ENCODE results near the gene WT1. TPM values are rescaled to one million over a fixed set of nuclear protein-coding genes. Genes with fewer than 3 reads are reported as not detected.
A peak's percentile ranks its signal among the peaks of the same experiment; 100 is the strongest.

WT1 gene
- total RNA-seq, 1 donor from 2014 or later, result not detected

DNA sequence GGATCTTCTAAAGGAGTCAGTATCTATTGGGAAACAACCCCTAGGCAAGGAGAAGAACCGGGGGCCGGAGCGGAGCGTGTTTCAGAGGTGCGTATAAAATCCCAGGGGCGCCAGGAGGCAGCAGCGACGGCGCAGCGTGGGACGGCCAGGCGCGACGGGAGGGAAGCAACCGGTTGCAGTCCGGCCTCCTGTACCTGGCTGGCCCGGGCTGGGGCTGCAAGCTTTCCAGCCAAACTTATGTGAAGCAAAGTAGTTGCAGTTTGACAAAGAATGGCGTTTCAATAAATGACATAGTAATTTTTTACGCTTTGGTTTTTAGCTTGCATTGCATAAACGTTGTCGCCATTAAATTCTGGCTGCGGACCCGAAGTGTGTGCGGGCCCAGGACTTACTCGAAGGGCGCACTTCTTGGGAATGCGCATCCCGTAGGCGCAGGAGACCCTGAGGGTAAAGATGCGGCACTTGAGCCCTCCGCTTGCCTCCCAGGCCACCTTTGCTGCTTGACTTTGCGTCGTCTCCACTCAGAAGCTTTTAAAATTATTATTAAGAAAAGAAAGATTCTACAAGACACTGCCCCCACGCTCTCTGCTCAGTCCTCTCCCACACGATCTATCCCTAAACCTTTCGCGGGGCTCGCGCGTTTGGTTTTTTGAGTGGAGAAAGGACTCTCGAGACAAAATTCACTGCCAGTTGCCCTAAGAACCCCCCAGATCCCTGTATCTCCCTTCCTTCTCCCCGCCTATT lies 1.6 kb upstream of the WT1 start:
- peak; percentile 64 for DNase-seq (ENCODE audit: extremely low spot score, unreplicated experiment)
- H3K4me1 Mint-ChIP-seq (ENCODE audit: unreplicated experiment), result peaks cover 32% of the 10 kb centered on the region
- no peaks in the 10 kb centered on the region for H3K36me3 Mint-ChIP-seq (ENCODE audit: unreplicated experiment)
- TF ChIP-seq, protein P1, sequence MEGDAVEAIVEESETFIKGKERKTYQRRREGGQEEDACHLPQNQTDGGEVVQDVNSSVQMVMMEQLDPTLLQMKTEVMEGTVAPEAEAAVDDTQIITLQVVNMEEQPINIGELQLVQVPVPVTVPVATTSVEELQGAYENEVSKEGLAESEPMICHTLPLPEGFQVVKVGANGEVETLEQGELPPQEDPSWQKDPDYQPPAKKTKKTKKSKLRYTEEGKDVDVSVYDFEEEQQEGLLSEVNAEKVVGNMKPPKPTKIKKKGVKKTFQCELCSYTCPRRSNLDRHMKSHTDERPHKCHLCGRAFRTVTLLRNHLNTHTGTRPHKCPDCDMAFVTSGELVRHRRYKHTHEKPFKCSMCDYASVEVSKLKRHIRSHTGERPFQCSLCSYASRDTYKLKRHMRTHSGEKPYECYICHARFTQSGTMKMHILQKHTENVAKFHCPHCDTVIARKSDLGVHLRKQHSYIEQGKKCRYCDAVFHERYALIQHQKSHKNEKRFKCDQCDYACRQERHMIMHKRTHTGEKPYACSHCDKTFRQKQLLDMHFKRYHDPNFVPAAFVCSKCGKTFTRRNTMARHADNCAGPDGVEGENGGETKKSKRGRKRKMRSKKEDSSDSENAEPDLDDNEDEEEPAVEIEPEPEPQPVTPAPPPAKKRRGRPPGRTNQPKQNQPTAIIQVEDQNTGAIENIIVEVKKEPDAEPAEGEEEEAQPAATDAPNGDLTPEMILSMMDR (IDR thresholded peaks at IDR 0.05), result no peak
- H3K9me3 Mint-ChIP-seq (ENCODE audit: unreplicated experiment), result no peaks in the 10 kb centered on the region
- no peak overlapping the region for H3K4me3 Mint-ChIP-seq (ENCODE audit: unreplicated experiment)
- H3K27ac Mint-ChIP-seq (ENCODE audit: unreplicated experiment), result no peak overlapping the region
- H3K27me3 Mint-ChIP-seq (ENCODE audit: unreplicated experiment), result peaks cover 90% of the 10 kb centered on the region

DNA sequence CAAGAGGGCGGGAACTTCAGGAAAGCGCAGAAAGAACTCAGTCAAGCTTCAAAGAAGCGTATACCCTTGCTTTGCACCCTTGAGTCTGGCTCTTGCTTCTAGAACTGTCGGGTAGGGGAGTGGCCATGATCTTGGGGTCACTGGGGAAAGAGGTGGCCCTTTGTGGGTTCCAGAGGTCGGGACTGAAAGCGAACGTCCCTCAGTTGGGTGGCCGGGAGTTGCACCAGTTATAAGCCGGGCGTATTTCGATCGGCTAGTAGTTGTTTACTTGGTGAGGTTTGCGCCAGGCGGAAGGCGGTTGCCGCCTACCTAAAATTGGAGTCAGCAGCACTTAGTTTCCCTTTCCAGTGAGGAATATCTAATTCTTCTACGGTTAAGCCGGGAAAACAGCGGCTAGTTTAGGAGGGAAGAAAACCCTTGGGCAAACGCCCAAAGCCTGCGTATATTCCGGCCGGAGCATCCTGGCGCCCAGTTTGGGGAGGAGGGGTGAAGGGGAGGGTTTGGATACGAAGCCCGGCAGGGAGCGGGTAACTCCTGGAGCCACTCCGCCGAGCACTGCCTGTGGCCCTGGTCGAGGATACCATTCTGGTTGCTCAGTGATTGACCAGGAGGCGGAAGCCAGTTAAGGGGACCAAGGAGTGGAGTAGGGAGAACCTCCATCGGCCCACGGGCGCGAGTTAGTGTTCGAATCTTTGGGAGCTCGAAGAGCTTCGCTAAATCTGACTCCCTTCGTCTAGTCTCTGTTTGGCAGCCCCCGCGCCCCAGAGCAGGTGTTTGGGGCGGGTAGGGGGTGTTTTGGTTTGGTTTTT lies 807 bp upstream of the WT1 start:
- H3K36me3 Mint-ChIP-seq (ENCODE audit: unreplicated experiment), result no peaks in the 10 kb centered on the region
- H3K4me1 Mint-ChIP-seq (ENCODE audit: unreplicated experiment), result peaks cover 32% of the 10 kb centered on the region
- H3K27ac Mint-ChIP-seq (ENCODE audit: unreplicated experiment), result no peak overlapping the region
- DNase-seq (ENCODE audit: extremely low spot score, unreplicated experiment), result no peak
- H3K9me3 Mint-ChIP-seq (ENCODE audit: unreplicated experiment), result no peaks in the 10 kb centered on the region
- peaks cover 90% of the 10 kb centered on the region for H3K27me3 Mint-ChIP-seq (ENCODE audit: unreplicated experiment)
- TF ChIP-seq, protein P1 (IDR thresholded peaks at IDR 0.05), result no peak
- peak overlapping the region; percentile 32 for H3K4me3 Mint-ChIP-seq (ENCODE audit: unreplicated experiment)

DNA sequence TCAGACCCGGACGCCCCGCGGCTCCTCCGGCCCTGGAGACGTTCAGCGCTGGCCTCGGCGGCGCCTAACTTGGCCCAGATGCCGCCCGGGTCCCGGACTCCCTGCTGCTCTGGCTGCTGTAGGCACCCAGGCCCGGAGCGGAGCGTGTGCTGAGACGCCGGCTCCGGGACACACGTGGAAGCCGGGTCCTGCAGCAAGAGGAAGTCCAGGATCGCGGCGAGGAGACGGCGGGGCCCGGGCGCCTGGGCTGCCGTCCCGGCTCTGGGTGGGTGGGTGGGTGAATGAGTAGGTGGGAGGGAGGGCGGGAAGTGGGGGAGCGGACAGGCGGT lies 223 bp downstream of the WT1 start:
- no peaks in the 10 kb centered on the region for H3K36me3 Mint-ChIP-seq (ENCODE audit: unreplicated experiment)
- H3K4me1 Mint-ChIP-seq (ENCODE audit: unreplicated experiment), result peaks cover 32% of the 10 kb centered on the region
- TF ChIP-seq, protein P1 (IDR thresholded peaks at IDR 0.05), result no peak
- H3K4me3 Mint-ChIP-seq (ENCODE audit: unreplicated experiment), result no peak overlapping the region
- peaks cover 90% of the 10 kb centered on the region for H3K27me3 Mint-ChIP-seq (ENCODE audit: unreplicated experiment)
- no peak overlapping the region for H3K27ac Mint-ChIP-seq (ENCODE audit: unreplicated experiment)
- H3K9me3 Mint-ChIP-seq (ENCODE audit: unreplicated experiment), result no peaks in the 10 kb centered on the region
- no peak for DNase-seq (ENCODE audit: extremely low spot score, unreplicated experiment)

DNA sequence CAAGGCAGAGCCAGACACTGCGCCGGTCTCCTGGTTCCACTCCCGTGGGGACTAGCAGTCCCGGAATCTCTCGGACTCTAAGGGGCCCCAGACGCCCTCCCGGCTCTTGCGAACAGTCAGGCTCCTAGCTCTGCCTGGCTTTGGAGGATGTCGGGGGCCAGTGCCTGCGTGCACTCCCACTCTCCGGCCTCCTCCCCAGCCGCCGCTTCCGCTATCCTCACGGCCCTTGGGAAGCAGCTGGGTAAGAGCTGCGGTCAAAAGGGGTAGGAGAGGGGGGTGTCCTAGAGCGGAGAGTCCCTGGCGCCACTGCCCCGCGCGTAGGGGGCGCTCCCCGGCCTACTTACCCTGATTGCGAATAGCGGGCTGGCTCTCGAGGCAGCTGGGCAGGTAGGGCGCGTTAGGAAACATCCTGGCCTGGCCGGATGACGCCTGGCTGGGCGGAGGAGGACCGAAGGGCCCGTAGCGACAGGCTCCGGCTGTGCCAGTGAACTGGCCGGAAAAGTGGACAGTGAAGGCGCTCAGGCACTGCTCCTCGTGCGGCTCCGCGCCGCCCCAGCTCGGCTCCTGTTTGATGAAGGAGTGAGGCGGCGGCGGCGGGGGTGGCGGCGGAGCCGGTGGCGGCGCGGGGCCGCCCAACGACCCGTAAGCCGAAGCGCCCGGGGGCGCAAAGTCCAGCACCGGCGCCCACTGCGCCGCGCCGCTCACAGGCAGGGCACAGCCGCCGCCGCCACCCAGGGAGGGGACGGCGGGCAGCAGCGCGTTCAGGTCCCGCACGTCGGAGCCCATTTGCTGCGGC lies 785 bp downstream of the WT1 start:
- no peak for DNase-seq (ENCODE audit: extremely low spot score, unreplicated experiment)
- Mint-ChIP-seq H3K27ac (ENCODE audit: unreplicated experiment) (no peak overlapping the region), H3K4me3 (ENCODE audit: unreplicated experiment) (no peak overlapping the region), H3K36me3 (ENCODE audit: unreplicated experiment) (no peaks in the 10 kb centered on the region), H3K27me3 (ENCODE audit: unreplicated experiment) (peaks cover 90% of the 10 kb centered on the region), H3K9me3 (ENCODE audit: unreplicated experiment) (no peaks in the 10 kb centered on the region), H3K4me1 (ENCODE audit: unreplicated experiment) (peaks cover 31% of the 10 kb centered on the region)
- TF ChIP-seq, protein P1 (IDR thresholded peaks at IDR 0.05), result no peak

Measured in osteocyte (in vitro differentiated cells).